HL-60 (cell line): Measurements from ENCODE around the gene SLC25A26.

Source experiments
- CTCF ChIP-seq: IDR thresholded peaks from one replicate; pipeline ENCODE4 v1.5.1; 2011; ENCODE audit warnings: low read length, control low read depth, inconsistent platforms; ENCODE audit not compliant: insufficient read depth
- GABPA ChIP-seq: IDR thresholded peaks from 2 replicates; pipeline ENCODE4 v1.6.1; 2012; ENCODE audit warnings: low read depth
- POLR2AphosphoS5 ChIP-seq: IDR thresholded peaks from 2 replicates; pipeline ENCODE4 v1.6.1; 2012; ENCODE audit warnings: low read depth
- REST ChIP-seq: IDR thresholded peaks from 2 replicates; pipeline ENCODE4 v1.6.1; 2012; ENCODE audit warnings: low read depth; ENCODE audit not compliant: insufficient replicate concordance
- SPI1 ChIP-seq: IDR thresholded peaks from 2 replicates; pipeline ENCODE4 v1.6.1; 2012; ENCODE audit warnings: low read depth, mild to moderate bottlenecking, borderline replicate concordance

- no peak for TF ChIP-seq POLR2AphosphoS5
- TF ChIP-seq CTCF: no peak
- no peak for TF ChIP-seq SPI1
- no peak for TF ChIP-seq REST
- no peak for TF ChIP-seq GABPA
Observed at GRCh38 chr3:66365080-66365479, 144.3 kb downstream of the SLC25A26 start.
